ENCODE results near the gene MYH10. TPM values are rescaled to one million over a fixed set of nuclear protein-coding genes. Genes with fewer than 3 reads are reported as not detected.

MYH10 gene
- total and polyA plus RNA-seq, 12 donors: 10.3 to 61.0 (median 36.2) TPM

- TF ChIP-seq, protein P1, sequence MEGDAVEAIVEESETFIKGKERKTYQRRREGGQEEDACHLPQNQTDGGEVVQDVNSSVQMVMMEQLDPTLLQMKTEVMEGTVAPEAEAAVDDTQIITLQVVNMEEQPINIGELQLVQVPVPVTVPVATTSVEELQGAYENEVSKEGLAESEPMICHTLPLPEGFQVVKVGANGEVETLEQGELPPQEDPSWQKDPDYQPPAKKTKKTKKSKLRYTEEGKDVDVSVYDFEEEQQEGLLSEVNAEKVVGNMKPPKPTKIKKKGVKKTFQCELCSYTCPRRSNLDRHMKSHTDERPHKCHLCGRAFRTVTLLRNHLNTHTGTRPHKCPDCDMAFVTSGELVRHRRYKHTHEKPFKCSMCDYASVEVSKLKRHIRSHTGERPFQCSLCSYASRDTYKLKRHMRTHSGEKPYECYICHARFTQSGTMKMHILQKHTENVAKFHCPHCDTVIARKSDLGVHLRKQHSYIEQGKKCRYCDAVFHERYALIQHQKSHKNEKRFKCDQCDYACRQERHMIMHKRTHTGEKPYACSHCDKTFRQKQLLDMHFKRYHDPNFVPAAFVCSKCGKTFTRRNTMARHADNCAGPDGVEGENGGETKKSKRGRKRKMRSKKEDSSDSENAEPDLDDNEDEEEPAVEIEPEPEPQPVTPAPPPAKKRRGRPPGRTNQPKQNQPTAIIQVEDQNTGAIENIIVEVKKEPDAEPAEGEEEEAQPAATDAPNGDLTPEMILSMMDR (IDR thresholded peaks at IDR 0.05): no peak
- H3K9me3 ChIP-seq: no peaks in the 10 kb centered on the region
- peaks cover 10 to 78% (median 35%) of the 10 kb centered on the region in 9 donors for H3K4me1 ChIP-seq
- intact Hi-C loops (cut with DNase I): no loop called here
- peaks cover 0 to 100% (median 23%) of the 10 kb centered on the region in 9 donors for H3K36me3 ChIP-seq
- H3K27ac ChIP-seq: peak overlapping the region in 5 of 10 donors; percentile 11 to 72 (median 38)
- WGBS, 2 donors: 53 to 60% methylated on average over 9 of the region's 9 CpGs
- ATAC-seq (peak in 7 of 8 donors; percentile 22 to 62 (median 35)), DNase-seq (peak in 1 of 2 donors; percentile 72)
- H3K27me3 ChIP-seq: no peaks in the 10 kb centered on the region
- H3K4me3 ChIP-seq: no peak overlapping the region
Observed at GRCh38 chr17:8468127-8468526, 162.4 kb downstream of the MYH10 start.

DNA sequence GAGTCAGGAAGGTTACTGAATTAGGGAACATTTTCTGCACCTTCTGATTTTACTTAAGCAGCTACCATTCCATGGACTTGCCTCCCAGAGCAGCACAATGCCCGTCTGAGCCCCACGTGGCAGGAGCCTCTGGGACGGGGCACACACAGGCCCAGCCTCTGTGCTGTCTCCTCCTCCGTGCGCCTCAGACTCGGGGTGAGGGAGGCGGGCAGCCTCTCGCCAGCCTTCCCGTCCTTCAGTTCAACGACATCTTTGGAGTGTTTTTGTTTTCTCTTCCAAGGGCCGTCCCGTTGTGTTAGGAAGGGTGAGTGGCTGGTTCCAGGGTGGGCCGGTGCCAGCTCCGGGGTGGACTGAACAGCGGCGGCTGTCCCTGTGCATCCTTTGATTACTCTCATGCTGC is 163.0 kb downstream of the MYH10 start:
- DNase-seq: no peak
- H3K27ac ChIP-seq: peak overlapping the region in 5 of 10 donors; percentile 11 to 72 (median 38)
- WGBS, 2 donors: 78 to 79% methylated on average over 16 of the region's 16 CpGs
- no peak overlapping the region for H3K4me3 ChIP-seq
- H3K36me3 ChIP-seq: peaks cover 0 to 100% (median 26%) of the 10 kb centered on the region in 9 donors
- H3K27me3 ChIP-seq: no peaks in the 10 kb centered on the region
- TF ChIP-seq, protein P1 (IDR thresholded peaks at IDR 0.05): no peak
- H3K9me3 ChIP-seq: no peaks in the 10 kb centered on the region
- intact Hi-C loops (cut with DNase I): no loop called here
- peaks cover 10 to 78% (median 35%) of the 10 kb centered on the region in 9 donors for H3K4me1 ChIP-seq
- no peak for ATAC-seq

GRCh38 chr17:8466873-8467272 is 163.7 kb downstream of the MYH10 start:
- Histone ChIP-seq H3K27ac (peak overlapping the region in 1 of 10 donors; percentile 11), H3K4me1 (peaks cover 10 to 77% (median 33%) of the 10 kb centered on the region in 9 donors), H3K36me3 (peaks cover 0 to 100% (median 33%) of the 10 kb centered on the region in 9 donors), H3K9me3 (no peaks in the 10 kb centered on the region), H3K27me3 (no peaks in the 10 kb centered on the region), H3K4me3 (no peak overlapping the region)
- 95 to 96% methylated on average over 21 of the region's 21 CpGs for WGBS, 2 donors
- no peak for DNase-seq
- intact Hi-C loops (cut with DNase I): no loop called here
- no peak for ATAC-seq
- TF ChIP-seq, protein P1 (IDR thresholded peaks at IDR 0.05): no peak

- TF ChIP-seq, protein P1 (IDR thresholded peaks at IDR 0.05): no peak
- Histone ChIP-seq H3K4me1 (peaks cover 10 to 72% (median 33%) of the 10 kb centered on the region in 9 donors), H3K9me3 (no peaks in the 10 kb centered on the region), H3K36me3 (peaks cover 0 to 100% (median 37%) of the 10 kb centered on the region in 9 donors), H3K4me3 (no peak overlapping the region), H3K27ac (peak overlapping the region in 1 of 10 donors; percentile 11), H3K27me3 (no peaks in the 10 kb centered on the region)
- DNase-seq (no peak), ATAC-seq (no peak)
- intact Hi-C loops (cut with DNase I): no loop called here
- 71 to 79% methylated on average over 3 of the region's 3 CpGs for WGBS, 2 donors
Observed at GRCh38 chr17:8466456-8466855, 164.1 kb downstream of the MYH10 start.
